NCI-H2196 (cell line): ENCODE data around the gene TGM6.
"Not testable (repeated sequence)": the region's sequence is repeated elsewhere in the genome, so short reads cannot be mapped to it uniquely, and the experiment has no call there.

Source experiments
- DNase-seq: peaks from one replicate; lab custom pipeline; 2025; ENCODE audit not compliant: unreplicated experiment; lab: John Stamatoyannopoulos, UW

TGM6 gene

DNA sequence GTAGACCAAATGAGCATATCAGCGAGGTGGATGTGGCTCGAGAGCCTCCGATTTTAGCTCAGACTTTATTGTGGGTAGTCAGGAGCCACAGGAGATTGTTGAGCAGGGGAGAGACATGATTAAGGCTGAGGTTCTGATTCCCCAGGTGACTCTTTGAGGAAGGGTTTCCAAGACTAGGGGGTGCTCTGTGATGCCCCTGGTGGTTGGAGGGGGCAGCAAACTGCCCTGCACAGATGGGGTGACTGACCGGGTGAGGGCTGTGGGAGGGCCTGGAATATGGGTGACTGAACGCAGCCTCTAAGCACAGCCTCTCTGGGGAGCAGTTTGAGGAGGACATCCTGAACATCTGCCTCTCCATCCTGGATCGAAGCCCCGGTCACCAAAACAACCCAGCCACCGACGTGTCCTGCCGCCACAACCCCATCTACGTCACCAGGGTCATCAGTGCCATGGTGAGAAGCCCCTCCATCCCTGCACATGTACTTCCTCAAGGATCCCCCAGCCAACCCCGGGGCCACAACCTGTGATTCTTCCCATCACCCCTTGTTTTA, 17.0 kb downstream of the TGM6 start:
- no peak for DNase-seq

DNA sequence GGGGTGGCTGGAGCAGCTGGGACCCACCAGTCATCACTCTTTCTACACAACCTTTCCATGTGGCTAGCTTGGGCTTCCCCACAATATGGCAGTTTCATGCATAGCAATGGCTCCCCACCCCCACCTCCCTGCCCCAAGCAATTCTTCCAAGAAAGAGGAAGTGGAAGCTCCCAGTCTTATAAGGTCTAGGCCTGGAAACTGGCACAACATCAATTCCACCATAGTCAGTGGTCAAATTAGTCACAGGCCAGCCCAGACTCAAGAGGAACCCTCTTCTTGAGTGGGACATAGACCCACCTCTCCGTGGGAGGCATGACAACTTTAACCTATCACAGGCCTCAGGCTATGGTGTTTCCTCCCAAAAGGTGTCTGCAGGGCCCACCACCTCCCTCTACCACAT, 17.7 kb downstream of the TGM6 start:
- no peak for DNase-seq

- DNase-seq: no peak
Measured at GRCh38 chr20:2399390-2399789, 18.7 kb downstream of the TGM6 start.

DNA sequence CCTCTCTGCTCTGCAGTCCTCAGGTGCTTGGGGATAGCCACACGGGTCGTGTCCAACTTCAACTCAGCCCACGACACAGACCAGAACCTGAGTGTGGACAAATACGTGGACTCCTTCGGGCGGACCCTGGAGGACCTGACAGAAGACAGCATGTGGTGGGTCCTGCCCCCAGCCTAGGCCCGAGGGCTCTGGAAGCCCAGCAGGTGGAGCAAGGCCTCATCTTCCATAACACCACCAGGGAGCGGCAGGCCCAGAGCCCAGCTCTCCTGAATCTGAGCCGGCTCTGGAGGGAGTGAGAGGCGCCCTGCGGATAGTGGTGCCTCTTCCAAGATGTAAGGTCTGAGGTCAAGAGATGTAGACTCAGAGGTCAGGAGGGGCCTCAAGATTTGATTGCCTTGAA, 19.6 kb downstream of the TGM6 start:
- DNase-seq: no peak

- DNase-seq: no peak
Measured at GRCh38 chr20:2401527-2401926, 20.8 kb downstream of the TGM6 start.

GRCh38 chr20:2402271-2402980, 21.7 kb downstream of the TGM6 start:
- DNase-seq: peak; percentile 42

GRCh38 chr20:2403291-2404052, 22.8 kb downstream of the TGM6 start:
- no peak for DNase-seq

- DNase-seq: no peak
Measured at GRCh38 chr20:2405693-2406065, 25.0 kb downstream of the TGM6 start.

DNA sequence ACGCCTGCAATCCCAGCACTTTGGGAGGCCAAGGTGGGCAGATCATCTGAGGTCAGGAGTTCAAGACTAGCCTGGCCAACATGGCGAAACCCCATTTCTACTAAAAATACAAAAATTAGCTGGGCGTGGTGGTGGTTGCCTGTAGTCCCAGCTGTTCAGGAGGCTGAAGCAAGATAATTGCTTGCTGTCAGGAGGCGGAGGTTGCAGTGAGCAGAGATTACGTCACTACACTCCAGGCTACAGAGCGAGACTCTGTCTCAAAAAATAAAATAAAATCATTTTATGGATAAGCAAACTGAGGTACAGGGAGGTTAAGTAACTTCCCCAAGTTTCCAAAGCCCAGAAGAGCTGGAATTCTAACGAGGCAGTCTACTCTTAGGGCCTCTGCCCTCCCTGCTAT, 26.7 kb downstream of the TGM6 start:
- DNase-seq: not testable (repeated sequence)

DNA sequence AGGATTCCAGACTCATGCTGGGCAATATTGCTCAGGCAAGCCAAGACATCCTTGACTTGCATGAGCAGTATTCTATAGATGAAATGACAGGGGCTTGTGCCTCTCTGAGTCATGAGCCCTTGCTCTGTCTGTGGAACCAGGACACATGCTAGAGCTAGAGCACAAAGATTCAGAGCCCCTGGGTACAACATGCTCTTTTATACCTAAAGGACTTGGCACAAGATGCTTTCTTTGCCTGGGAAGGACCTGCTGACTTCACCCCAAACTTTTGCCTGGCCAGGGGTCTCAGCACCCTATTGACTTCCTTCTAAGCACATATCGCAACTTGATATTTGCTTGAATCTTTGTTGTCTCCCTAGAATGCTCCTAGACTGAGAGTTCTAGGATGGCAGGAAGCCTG, 27.4 kb downstream of the TGM6 start:
- DNase-seq: no peak

DNA sequence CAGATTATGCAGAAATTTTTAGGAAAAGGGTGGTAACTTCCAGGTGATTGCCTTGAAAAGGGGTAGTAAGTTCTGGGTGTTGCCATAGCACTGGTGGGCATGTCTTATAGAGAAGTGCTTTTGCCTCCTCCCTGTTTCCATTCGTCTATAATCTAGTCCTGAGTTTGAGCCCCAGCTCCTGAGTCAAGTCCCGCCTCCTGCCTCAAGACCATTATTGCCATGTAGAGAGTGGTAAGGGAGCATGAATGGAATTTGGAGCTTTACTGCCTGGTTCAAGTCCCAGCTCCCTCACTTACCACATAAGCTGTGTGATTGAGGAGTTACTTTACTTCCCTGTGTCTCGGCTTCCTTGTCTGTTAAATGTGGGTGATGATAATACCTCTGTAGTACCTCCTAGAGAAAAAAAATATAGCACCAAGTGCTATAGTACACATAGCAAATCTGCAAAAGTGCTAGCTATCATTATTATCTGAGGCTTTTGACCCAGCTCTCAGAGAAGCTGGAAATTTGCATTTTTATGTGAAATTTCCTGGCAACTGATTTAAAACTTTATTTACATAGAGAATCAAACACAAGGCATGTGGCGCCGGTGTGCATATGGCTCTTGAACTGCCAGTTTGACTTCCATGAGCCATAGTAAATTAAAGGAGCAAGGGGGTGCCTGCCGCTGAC, 36.0 kb downstream of the TGM6 start:
- no peak for DNase-seq

DNA sequence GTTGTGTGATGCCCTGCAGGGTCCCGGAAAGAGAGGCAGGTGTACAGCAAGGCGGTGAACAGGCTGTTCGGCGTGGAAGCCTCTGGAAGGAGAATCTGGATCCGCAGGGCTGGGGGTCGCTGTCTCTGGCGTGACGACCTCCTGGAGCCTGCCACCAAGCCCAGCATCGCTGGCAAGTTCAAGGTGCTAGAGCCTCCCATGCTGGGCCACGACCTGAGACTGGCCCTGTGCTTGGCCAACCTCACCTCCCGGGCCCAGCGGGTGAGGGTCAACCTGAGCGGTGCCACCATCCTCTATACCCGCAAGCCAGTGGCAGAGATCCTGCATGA, 36.5 kb downstream of the TGM6 start:
- DNase-seq: no peak

GRCh38 chr20:2418388-2418787, 37.7 kb downstream of the TGM6 start:
- DNase-seq: no peak

- no peak for DNase-seq
Measured at GRCh38 chr20:2420510-2420909, 39.8 kb downstream of the TGM6 start.

GRCh38 chr20:2421247-2421646, 40.5 kb downstream of the TGM6 start:
- DNase-seq: no peak

GRCh38 chr20:2429051-2429450, 48.4 kb downstream of the TGM6 start:
- DNase-seq: no peak

- DNase-seq: no peak
Measured at GRCh38 chr20:2430538-2430937, 49.8 kb downstream of the TGM6 start.

- no peak for DNase-seq
Measured at GRCh38 chr20:2431185-2431584, 50.5 kb downstream of the TGM6 start.

DNA sequence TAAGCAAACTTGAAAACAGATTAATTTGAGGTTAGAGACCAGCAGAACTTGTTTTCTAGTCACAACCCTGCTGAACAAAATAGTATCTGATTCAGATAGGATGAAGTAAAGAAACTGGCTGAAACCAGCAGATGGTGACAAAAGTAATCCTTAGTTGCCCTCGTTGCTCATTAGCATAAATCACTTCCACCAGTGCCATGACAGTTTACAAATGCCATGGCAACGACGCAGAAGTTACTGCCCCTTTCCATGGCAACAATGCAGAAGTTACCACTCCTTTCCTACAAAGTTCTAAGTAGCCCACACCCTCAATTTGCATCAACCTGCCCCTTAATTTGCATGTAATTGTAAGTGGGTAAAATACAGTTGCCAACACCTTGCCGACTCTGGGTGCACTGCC, 66.1 kb downstream of the TGM6 start:
- no peak for DNase-seq

DNA sequence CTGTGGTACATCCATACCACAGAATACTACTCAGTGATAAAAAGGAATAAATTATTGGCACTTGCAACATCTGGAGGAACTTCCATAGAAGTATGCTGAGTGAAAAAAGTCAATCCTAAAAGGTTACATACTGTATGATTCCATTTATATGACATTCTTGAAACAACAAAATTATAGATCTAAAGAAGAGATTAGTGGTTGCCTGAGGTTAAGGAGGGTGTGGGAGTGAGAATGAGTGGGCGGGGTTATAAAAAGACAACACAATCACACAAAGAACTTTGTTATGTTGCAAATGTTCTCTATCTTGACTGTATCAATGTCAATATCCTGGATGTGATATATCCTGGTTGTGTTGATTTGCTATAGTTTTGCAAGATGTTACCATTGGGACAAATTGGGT, 68.7 kb downstream of the TGM6 start:
- no peak for DNase-seq

- no peak for DNase-seq
Measured at GRCh38 chr20:2451422-2451821, 70.7 kb downstream of the TGM6 start.
